ENCODE data around the gene ADAMTS16.

- TF ChIP-seq POLR2AphosphoS5 (IDR thresholded peaks at IDR 0.05) (no peak), CTCF (IDR thresholded peaks at IDR 0.05) (no peak)
Observed at GRCh38 chr5:5341531-5342292, 201.6 kb downstream of the ADAMTS16 start.
